Activated CD8-positive, alpha-beta memory T cell treated with anti-CD3 and anti-CD28 coated beads, Interleukin-2, amount 50 U/mL, for 1 hour (primary cell): Measurements from ENCODE around the gene ABCA12.

Experiments used
- DNase-seq: peaks from one replicate; pipeline ENCODE4 v3.0.0-alpha.2; 2020; ENCODE audit errors: extremely low read depth

The ABCA12 gene

GRCh38 chr2:215120401-215120800 is 18.0 kb downstream of the ABCA12 start:
- DNase-seq: no peak

- no peak for DNase-seq
Observed at GRCh38 chr2:215119847-215120246, 18.6 kb downstream of the ABCA12 start.

- DNase-seq: no peak
Observed at GRCh38 chr2:215110918-215111317, 27.5 kb downstream of the ABCA12 start.

GRCh38 chr2:215107216-215108056 is 31.0 kb downstream of the ABCA12 start:
- no peak for DNase-seq

- DNase-seq: no peak
Observed at GRCh38 chr2:215105607-215106354, 32.6 kb downstream of the ABCA12 start.

- no peak for DNase-seq
Observed at GRCh38 chr2:215104226-215104625, 34.2 kb downstream of the ABCA12 start.

GRCh38 chr2:215098875-215099274 is 39.6 kb downstream of the ABCA12 start:
- DNase-seq: no peak

GRCh38 chr2:215084080-215084479 is 54.3 kb downstream of the ABCA12 start:
- no peak for DNase-seq

GRCh38 chr2:215083146-215083545 is 55.3 kb downstream of the ABCA12 start:
- DNase-seq: no peak

- DNase-seq: no peak
Observed at GRCh38 chr2:215082446-215082845, 56.0 kb downstream of the ABCA12 start.

- DNase-seq: no peak
Observed at GRCh38 chr2:215080545-215080944, 57.9 kb downstream of the ABCA12 start.

- DNase-seq: no peak
Observed at GRCh38 chr2:215071676-215072075, 66.8 kb downstream of the ABCA12 start.

- no peak for DNase-seq
Observed at GRCh38 chr2:215068399-215068798, 70.0 kb downstream of the ABCA12 start.

GRCh38 chr2:215066124-215066523 is 72.3 kb downstream of the ABCA12 start:
- DNase-seq: no peak

GRCh38 chr2:215063526-215063925 is 74.9 kb downstream of the ABCA12 start:
- DNase-seq: no peak

GRCh38 chr2:215060861-215061536 is 77.4 kb downstream of the ABCA12 start:
- no peak for DNase-seq

- no peak for DNase-seq
Observed at GRCh38 chr2:215059724-215060123, 78.7 kb downstream of the ABCA12 start.

GRCh38 chr2:215055891-215056290 is 82.5 kb downstream of the ABCA12 start:
- DNase-seq: no peak

GRCh38 chr2:215052810-215053209 is 85.6 kb downstream of the ABCA12 start:
- DNase-seq: no peak

- no peak for DNase-seq
Observed at GRCh38 chr2:215052404-215052803, 86.0 kb downstream of the ABCA12 start.

GRCh38 chr2:215049341-215049740 is 89.1 kb downstream of the ABCA12 start:
- no peak for DNase-seq

GRCh38 chr2:215038421-215038820 is 100.0 kb downstream of the ABCA12 start:
- DNase-seq: no peak

GRCh38 chr2:215036314-215036713 is 102.1 kb downstream of the ABCA12 start:
- no peak for DNase-seq
